T1000 (cell line): ENCODE results near the gene MARCKSL1.
A peak's percentile ranks its signal among the peaks of the same experiment; 100 is the strongest.

Source experiments
- DNase-seq: peaks from one replicate; lab custom pipeline; 2025; ENCODE audit warnings: mixed read lengths; lab: John Stamatoyannopoulos, UW

MARCKSL1 gene

GRCh38 chr1:32352831-32353383, 16.9 kb upstream of the MARCKSL1 start:
- no peak for DNase-seq

GRCh38 chr1:32352239-32352745, 16.3 kb upstream of the MARCKSL1 start:
- no peak for DNase-seq

GRCh38 chr1:32351399-32352238, 15.6 kb upstream of the MARCKSL1 start:
- peak; percentile 89 for DNase-seq

- DNase-seq = no peak
These were observed 14.9 kb upstream of the MARCKSL1 start for GRCh38 chr1:32350785-32351398.

GRCh38 chr1:32349211-32349708, 13.2 kb upstream of the MARCKSL1 start:
- DNase-seq = no peak

- DNase-seq = no peak
These were observed 10.6 kb upstream of the MARCKSL1 start for GRCh38 chr1:32346532-32347157.

- no peak for DNase-seq
These were observed 9.3 kb upstream of the MARCKSL1 start for GRCh38 chr1:32345289-32345827.

GRCh38 chr1:32342704-32343103, 6.7 kb upstream of the MARCKSL1 start:
- no peak for DNase-seq

GRCh38 chr1:32341971-32342370, 5.9 kb upstream of the MARCKSL1 start:
- DNase-seq = no peak

- DNase-seq = no peak
These were observed 5.2 kb upstream of the MARCKSL1 start for GRCh38 chr1:32341186-32341757.

- peak; percentile 22 for DNase-seq
These were observed 3.4 kb upstream of the MARCKSL1 start for GRCh38 chr1:32339363-32339978.

GRCh38 chr1:32338637-32339145, 2.7 kb upstream of the MARCKSL1 start:
- DNase-seq = no peak

GRCh38 chr1:32337855-32338636, 2.0 kb upstream of the MARCKSL1 start:
- no peak for DNase-seq

- DNase-seq = peak; percentile 45
These were observed 1.1 kb upstream of the MARCKSL1 start for GRCh38 chr1:32336963-32337675.

GRCh38 chr1:32336591-32336932, 529 bp upstream of the MARCKSL1 start:
- no peak for DNase-seq

GRCh38 chr1:32335535-32335789, 571 bp downstream of the MARCKSL1 start:
- no peak for DNase-seq

GRCh38 chr1:32334864-32335534, 1.0 kb downstream of the MARCKSL1 start:
- no peak for DNase-seq

GRCh38 chr1:32334274-32334861, 1.7 kb downstream of the MARCKSL1 start:
- DNase-seq = no peak
